ENCODE measurements around the gene STPG1.

STPG1 gene

DNA sequence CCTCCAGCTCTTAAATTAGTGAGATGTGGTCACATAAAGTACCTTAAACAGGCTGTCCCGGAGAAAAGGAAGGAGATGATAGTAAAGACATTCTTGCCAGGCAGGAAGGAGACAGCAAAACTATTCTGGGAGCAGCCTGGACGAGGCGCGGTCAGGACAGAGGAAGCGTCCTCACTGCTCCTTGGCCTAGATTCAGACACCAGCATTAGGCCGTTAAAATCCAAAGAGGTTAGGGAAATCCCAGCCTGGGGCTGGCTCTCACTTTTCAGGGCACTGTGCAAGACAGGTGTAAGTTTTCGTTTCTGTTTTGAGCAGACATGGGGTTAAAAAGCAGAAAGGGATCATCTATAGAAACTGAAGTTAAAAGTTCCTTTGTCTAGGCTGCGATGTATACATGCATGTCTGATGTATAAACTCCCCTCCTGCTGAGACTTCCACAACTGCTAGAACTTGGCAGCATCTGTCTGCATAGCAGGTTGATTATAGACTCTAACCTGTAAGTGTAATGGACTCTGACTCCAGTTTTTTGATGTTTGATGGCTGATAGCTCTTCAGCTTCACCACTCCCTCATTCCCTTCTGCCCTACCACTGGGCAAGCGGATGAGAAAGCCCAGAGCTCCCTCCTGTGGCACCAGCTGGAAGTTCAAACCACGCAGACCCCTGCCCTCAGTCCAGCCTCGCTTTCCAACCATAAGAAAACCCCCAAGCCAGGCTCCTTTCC is 21.5 kb downstream of the STPG1 start:
- peak; percentile 77 for DNase-seq

DNA sequence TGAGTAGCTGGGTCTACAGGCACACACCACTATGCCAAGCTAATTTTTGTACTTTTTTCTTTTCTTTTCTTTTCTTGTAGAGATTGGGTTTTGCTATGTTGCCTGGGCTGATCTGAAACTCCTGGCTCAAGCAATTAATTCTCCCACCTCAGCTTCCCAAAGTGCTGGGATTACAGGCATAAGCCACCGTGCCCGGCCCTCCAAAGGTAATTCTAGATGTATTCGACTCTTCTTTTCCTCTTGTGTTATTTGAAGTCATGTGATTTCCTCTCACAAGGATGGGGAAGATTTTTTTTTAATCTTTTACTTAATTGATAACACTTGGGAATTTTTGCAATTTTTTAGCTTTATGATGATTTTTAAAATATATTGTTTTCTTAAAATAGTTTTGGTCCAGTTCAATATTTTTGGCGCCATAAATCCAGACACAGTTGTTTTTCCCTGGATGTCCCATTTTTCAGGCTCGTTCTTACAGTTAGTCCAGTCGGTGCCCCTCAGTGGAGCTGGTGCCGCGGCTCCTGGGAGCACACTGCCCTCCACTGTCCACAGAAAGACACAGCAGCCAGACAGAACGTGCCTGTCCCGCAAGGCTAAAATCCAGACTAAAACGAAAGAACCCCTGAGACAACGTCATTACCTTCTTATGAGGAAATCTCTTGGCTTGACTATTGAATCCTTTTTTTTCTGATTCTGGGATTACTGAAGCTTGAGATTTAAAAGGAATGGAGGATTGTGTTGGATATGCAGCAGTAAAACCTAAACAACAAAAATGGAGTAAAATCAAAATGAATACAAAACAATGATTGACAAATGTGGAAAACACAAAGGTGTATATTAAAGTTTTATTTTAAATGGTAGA is 22.4 kb downstream of the STPG1 start:
- peak; percentile 88 for DNase-seq

- no peak for DNase-seq
Observed at GRCh38 chr1:24389231-24389678, 24.3 kb downstream of the STPG1 start.

DNA sequence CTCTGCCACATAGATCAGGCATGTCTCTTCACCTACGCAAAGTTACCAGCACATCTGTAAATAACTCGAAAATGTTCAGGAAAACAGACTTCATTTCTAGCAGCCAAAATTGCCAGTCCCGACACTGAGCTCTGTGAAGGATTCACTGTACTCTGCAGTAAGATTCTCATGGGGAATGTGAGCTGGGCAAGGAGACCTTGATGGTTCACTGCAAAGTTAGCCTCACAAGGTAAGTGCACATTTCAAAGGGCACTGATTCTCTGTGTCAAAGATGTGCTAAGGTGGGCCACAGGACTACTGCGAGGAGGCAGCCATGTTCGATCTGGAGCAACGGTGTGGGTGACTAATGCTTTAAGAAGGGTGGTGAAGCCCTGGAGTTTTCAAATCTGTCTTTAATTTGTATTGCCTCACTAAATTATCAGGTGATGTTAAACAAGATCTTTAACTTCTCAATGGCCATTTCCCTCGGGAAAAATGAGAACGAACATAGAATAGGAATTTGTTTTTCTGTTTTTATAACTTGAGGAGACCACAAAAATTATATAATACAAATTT is 25.2 kb downstream of the STPG1 start:
- no peak for DNase-seq

DNA sequence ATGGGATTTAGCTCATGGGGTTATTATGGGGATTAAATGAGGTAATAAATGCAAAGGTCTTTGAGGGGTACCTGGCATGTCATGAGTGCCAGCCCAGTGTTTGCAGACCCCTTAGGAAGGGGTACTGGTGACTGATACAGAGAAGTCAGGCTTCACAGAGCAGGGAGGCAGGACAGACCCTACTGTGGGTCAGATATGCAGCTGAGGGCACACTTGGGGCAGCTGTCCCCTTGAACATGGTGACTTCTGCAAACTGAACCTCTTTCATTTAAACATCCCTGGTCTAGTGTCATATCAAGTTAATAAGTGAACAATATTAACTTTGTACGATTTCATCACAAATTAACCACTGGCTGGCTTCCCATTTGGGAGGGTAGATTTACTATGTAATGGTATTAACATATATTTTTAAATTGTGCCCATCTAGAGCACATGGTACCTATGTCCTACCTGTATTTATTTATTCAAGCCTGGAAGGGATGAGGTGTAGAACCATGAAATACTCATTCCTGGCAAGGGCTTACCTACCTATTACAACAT is 25.9 kb downstream of the STPG1 start:
- DNase-seq: no peak

DNA sequence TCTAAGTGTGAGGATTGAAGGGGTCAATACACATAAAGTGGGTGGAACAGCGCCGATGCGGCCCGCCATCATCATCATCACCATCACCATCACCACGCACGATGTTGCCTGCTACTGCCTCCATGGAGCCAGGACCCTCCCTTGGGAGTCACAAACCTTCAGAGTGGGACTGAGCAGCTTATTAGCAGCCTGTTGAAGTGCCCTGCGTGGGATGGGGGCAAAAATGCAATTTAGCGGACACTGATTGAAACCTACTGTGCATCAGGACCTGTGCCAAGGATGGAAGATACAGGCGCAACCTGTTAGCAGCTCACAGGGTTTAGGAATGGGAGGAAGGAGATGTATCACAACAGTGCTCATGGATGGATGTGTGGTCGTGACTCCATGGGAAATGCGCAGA is 26.7 kb downstream of the STPG1 start:
- DNase-seq: no peak

- peak; percentile 80 for DNase-seq
Observed at GRCh38 chr1:24386241-24386640, 27.3 kb downstream of the STPG1 start.

DNA sequence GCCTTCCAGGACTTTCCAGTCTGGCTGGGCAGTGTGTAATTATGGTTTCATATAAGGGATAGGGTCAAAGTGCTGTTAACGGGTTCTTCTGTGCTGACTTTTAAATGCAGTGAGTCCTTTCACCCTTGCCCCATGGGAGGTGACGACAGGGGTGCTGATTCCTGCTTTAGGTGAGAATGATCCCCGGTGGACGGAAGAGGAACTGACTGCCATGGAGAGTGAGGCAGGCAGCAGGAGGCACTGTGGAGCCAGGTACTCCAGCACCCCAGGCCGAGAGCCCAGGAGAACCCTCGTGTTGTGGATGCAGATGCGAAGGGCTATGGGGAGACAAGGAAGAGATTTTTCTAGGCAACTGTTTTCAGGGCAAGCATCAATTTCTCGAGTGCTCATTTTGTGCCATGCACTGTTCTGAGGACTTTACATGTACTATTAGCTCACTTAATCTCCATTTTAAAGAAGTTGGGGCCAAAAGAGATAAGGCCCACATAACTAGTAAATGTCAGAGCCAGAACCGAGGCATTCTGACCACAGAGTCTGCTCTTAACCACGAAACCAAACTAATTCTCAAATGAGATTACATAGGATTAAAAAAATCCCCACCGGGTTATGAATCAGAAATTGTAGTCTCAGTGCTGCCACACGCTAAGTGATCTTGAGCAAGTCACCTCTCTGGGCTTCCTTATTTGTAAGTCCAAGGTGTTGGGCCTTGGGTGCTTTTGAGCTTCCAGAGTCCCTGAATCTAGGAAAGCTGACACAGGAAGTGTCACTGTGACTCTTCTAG is 28.2 kb downstream of the STPG1 start:
- DNase-seq: no peak

- no peak for DNase-seq
Observed at GRCh38 chr1:24384251-24385090, 29.1 kb downstream of the STPG1 start.

- DNase-seq: no peak
Observed at GRCh38 chr1:24383381-24383940, 30.1 kb downstream of the STPG1 start.

- no peak for DNase-seq
Observed at GRCh38 chr1:24382165-24382577, 31.4 kb downstream of the STPG1 start.

DNA sequence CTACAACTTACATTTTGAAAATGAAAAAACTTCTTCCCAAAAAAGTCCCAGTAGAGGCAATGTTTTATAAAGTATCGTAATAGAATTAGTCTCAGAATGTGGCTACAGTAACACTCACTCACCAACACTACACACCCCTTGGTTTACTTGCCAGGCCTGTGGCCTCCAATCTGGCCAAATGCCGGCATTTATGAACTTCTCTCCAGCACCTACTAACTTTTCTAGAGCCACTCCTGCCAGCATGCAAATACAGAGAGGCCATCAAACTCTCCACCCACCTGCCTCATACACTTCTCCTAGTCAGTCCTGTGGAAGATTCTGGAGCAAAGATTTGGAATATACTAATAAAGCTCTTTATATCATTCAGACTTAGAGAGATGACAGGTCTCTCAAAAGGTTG is 32.3 kb downstream of the STPG1 start:
- no peak for DNase-seq

DNA sequence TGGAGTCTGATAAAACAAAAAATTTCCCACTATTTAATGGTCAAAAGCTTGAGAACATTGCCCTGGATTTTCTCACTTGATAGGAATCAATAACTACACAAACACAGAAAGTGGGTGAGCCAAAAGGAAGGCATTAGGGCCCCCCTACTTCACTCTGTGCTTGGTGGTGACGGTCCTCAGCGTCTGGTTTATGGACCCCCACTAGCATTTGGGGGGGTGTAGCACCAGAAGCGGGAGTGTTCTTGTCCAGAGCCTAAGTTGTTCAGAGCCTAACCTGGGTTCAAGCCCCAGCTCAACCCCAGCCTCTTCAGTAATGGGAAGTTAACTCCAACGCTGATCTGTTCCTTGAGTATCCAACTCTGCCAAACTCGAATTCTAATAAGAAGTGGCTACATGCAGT is 33.1 kb downstream of the STPG1 start:
- DNase-seq: no peak

GRCh38 chr1:24379733-24380315 is 33.8 kb downstream of the STPG1 start:
- DNase-seq: no peak

DNA sequence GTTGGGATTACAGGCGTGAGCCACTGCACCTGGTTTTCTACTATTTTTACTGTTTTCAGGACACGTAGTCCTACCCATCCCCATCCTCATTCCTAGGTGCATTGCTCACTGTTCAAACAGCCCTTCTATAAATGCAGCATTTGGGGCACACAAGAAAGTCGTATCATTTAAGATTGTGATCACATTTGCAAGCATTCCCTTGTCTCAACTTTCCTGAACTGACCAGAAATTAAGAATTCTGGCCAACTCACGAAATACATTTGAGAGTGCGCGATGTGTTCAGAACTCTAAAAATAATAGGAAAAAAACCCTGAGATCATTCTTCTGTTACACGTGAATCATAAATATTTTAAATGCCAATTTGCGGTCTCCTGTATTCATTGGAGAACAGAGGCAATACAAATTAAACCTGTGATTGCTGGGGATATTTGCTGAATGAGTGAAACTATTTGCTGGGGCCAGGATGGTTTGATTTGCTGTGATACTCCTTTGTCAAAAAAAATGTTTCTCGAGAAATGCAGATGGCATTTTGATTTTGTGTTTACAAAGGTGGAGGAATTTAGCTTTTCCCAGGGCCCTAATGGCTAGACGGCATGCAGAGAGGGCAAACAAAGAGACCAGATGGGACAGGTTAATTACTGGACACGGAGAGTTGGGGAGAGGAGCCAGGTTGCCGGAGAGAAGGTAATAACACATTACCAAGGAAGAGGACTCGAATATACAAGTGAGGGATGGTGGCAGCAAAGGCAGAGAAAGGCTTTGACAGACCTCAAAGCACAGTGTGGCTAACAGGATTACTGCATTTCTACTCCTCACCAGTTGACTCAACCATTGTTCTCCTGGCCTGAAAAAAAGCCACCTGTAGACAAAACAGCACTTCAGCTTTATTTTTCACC is 38.4 kb downstream of the STPG1 start:
- peak; percentile 94 for DNase-seq

- peak; percentile 81 for DNase-seq
Observed at GRCh38 chr1:24373710-24374109, 39.9 kb downstream of the STPG1 start.

- DNase-seq: no peak
Observed at GRCh38 chr1:24373044-24373443, 40.5 kb downstream of the STPG1 start.

- DNase-seq: peak; percentile 35
Observed at GRCh38 chr1:24369801-24370200, 43.8 kb downstream of the STPG1 start.

- no peak for DNase-seq
Observed at GRCh38 chr1:24369199-24369598, 44.4 kb downstream of the STPG1 start.

- DNase-seq: no peak
Observed at GRCh38 chr1:24366707-24367106, 46.9 kb downstream of the STPG1 start.

All from NCI-H2171 treated with DMSO at 0.1 percent for 48 hours (cell line).